Gastroesophageal sphincter (tissue), 4 donors: Measurements from ENCODE around the gene CCDC13. TPM values are rescaled to one million over a fixed set of nuclear protein-coding genes. Genes with fewer than 3 reads are reported as not detected.

Experiments used
- ATAC-seq: fragments of 150-250 bp; one replicate; pipeline ENCODE4 v1.9.1; 2016; ENCODE audit warnings: mild to moderate bottlenecking, moderate library complexity
- H3K27ac ChIP-seq, 4 donors: fragments of 200-600 bp; sonication (generic) in 3 of 4; 1 replicate in 3 of 4; 2 replicates in 1 of 4; pipeline ENCODE4 v1.5.1; 2016 to 2019
- H3K27me3 ChIP-seq: fragments of 200-600 bp; sonication (generic); one replicate; pipeline ENCODE4 v1.5.1; 2019
- H3K36me3 ChIP-seq, 2 donors: fragments of 200-600 bp; sonication (generic); one replicate each; pipeline ENCODE4 v1.5.1; 2019; ENCODE audit warnings: control low read depth in 1 of 2
- H3K4me1 ChIP-seq, 3 donors: fragments of 200-600 bp; sonication (generic); 1 replicate in 2 of 3; 2 replicates in 1 of 3; pipeline ENCODE4 v1.5.1; 2016 to 2019; ENCODE audit warnings: control low read depth in 2 of 3
- H3K4me3 ChIP-seq, 2 donors: fragments of 200-600 bp; sonication (generic); one replicate each; pipeline ENCODE4 v1.5.1; 2019; ENCODE audit warnings: mild to moderate bottlenecking in 1 of 2, moderate library complexity in 1 of 2
- H3K9me3 ChIP-seq, 3 donors: fragments of 200-600 bp; sonication (generic); one replicate each; pipeline ENCODE4 v1.5.1; 2017 to 2019; ENCODE audit warnings: control low read depth in 2 of 3
- EP300 ChIP-seq: sonication (generic); formaldehyde crosslinking; IDR thresholded peaks from one replicate; pipeline ENCODE4 v1.6.1; 2017; ENCODE audit warnings: antibody characterized with exemption, mild to moderate bottlenecking
- POLR2A ChIP-seq, 2 donors: fragments of 450-650 bp; IDR thresholded peaks; one replicate each; pipeline ENCODE4 v1.6.1; 2017; ENCODE audit warnings: antibody characterized with exemption in 2 of 2, mild to moderate bottlenecking in 2 of 2, moderate library complexity in 1 of 2
- POLR2AphosphoS5 ChIP-seq: sonication (generic); formaldehyde crosslinking; IDR thresholded peaks from one replicate; pipeline ENCODE4 v1.6.1; 2017; ENCODE audit warnings: antibody characterized with exemption
- WGBS, 2 donors: methylation state at CpG; one replicate each; pipeline ENCODE4 v1.1.5; 2018; ENCODE audit warnings: low coverage in 1 of 2; 5-methylcytosine and 5-hydroxymethylcytosine counted together
- total RNA-seq, 4 donors: library from RNA; depleted of rRNA; stranded (reverse); fragments of >200 nt; gene quantifications; one replicate each; pipeline ENCODE4 v1.1.0, GENCODE V29; 2016
- TF ChIP-seq, protein P1 (sequence below), 4 experiments: fragments of 200-600 bp in 2 of 4; fragments of 450-650 bp in 2 of 4; sonication (generic) in 1 of 4; IDR thresholded peaks; one replicate each; pipeline ENCODE4 v1.5.1; 2017 to 2019; ENCODE audit warnings: antibody characterized with exemption in 4 of 4, mild to moderate bottlenecking in 2 of 4, moderate library complexity in 2 of 4

The CCDC13 gene
- total RNA-seq, 4 donors from 2014 or later, result 2.8 to 7.4 (median 5.6) TPM

DNA sequence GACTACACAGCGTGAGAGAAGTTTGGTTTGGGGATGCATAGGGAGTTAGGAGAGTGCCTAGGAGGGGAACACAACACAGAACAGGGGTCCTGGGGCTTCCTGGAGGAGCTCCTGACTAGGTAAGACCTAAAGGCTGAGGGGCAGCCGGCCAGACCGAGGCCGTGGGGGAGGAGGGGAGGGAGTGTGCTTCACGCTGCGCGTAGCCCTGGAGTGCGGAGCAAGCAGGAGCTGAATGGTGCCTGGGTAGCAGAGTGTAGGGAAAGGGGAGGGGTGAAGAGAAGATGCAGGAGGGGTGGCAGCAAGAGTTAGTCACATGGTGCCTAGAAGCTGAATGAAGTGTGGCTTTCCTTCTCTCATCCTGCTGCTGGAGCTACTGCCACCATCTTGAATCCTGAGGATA, 38.0 kb downstream of the CCDC13 start:
- H3K27me3 ChIP-seq, result no peaks in the 10 kb centered on the region
- H3K27ac ChIP-seq, result no peak overlapping the region
- H3K4me1 ChIP-seq, result peaks cover 0 to 3% (median 0%) of the 10 kb centered on the region in 3 donors
- H3K4me3 ChIP-seq, result no peak overlapping the region
- H3K36me3 ChIP-seq, result no peaks in the 10 kb centered on the region
- TF ChIP-seq EP300 (no peak), POLR2A (IDR thresholded peaks at IDR 0.05) (no peak), POLR2AphosphoS5 (no peak)
- TF ChIP-seq, protein P1, sequence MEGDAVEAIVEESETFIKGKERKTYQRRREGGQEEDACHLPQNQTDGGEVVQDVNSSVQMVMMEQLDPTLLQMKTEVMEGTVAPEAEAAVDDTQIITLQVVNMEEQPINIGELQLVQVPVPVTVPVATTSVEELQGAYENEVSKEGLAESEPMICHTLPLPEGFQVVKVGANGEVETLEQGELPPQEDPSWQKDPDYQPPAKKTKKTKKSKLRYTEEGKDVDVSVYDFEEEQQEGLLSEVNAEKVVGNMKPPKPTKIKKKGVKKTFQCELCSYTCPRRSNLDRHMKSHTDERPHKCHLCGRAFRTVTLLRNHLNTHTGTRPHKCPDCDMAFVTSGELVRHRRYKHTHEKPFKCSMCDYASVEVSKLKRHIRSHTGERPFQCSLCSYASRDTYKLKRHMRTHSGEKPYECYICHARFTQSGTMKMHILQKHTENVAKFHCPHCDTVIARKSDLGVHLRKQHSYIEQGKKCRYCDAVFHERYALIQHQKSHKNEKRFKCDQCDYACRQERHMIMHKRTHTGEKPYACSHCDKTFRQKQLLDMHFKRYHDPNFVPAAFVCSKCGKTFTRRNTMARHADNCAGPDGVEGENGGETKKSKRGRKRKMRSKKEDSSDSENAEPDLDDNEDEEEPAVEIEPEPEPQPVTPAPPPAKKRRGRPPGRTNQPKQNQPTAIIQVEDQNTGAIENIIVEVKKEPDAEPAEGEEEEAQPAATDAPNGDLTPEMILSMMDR (IDR thresholded peaks at IDR 0.05), result no peak
- no peak for ATAC-seq
- H3K9me3 ChIP-seq, result no peaks in the 10 kb centered on the region
- WGBS, 2 donors, result 64 to 74% methylated on average over 6 to 8 of the region's 8 CpGs

DNA sequence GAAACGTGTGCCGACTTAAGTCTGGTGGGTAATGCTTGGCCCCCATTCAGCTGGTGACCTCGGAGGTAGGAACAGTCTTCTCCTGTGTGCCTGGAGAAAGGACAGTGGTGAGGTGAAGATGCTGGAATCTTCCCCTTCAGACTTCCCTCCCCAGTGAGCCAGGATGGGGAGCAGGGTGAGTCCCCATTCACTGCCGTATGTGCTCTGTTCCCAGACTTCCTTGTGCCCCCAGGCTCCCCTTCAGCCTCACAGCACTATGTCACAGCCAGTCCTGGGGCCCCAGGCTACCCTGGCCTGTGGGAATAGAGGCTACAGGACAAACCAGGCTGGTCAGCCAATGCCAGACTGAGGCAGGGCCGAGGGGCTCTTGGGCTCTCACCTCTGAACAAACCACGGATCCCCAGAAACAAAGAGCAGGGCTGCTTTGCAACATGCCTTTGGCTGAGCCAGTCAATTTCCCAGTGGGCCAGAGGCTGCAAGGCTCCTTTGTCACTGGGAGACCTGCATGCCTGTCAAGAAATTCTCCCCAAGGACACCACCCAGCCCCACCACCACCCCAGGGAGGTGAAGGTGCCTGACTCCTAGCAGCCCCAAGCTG, 38.7 kb downstream of the CCDC13 start:
- Histone ChIP-seq H3K27ac (no peak overlapping the region), H3K36me3 (no peaks in the 10 kb centered on the region), H3K9me3 (no peaks in the 10 kb centered on the region), H3K27me3 (no peaks in the 10 kb centered on the region), H3K4me1 (peaks cover 0 to 7% (median 0%) of the 10 kb centered on the region in 3 donors), H3K4me3 (no peak overlapping the region)
- no CpG with 5 or more reads among the region's 6 CpGs for WGBS, 2 donors
- ATAC-seq, result no peak
- TF ChIP-seq POLR2A (IDR thresholded peaks at IDR 0.05), result no peak
- TF ChIP-seq EP300, result no peak
- TF ChIP-seq, protein P1 (IDR thresholded peaks at IDR 0.05), result no peak
- TF ChIP-seq POLR2AphosphoS5, result no peak

DNA sequence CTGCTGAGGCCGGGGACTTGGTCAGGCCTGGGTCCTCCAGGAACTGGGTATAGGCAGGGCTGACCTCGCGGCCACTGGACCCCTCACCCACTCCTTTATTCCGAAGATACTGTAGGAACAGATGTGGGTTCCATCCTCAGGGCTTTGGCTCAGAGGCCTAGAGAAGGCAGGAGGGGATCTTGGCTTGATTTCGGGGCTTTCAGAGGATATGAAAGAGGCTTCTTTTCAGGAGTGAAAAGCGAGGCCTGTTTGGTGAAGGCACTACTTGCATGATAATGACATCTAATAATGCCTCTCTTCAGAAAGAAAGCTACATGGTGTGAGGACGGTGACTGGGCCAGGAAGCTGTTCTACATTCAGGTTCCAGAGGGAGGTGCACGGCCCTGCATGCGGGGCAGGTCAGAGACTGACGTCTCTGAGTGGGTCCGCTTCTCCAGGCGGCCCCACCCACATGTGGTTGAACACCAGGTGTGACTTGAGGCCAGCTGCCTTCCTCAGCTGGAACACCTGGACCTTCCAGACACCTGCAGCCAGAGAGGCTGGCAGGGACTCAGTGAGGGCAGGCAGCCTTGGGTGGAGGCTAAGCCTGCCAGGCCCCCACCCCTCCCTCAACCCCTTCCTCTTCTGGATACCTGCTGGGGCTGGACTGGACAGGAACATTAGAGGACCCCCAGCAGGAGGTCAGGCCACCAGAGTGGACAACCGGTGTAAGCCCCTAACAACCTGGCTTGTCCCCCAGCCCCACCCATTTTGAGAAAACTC, 39.4 kb downstream of the CCDC13 start:
- no peaks in the 10 kb centered on the region for H3K9me3 ChIP-seq
- H3K27ac ChIP-seq, result peak overlapping the region in 1 of 4 donors; percentile 44
- peak; percentile 12 for ATAC-seq
- H3K27me3 ChIP-seq, result no peaks in the 10 kb centered on the region
- H3K36me3 ChIP-seq, result no peaks in the 10 kb centered on the region
- no peak overlapping the region for H3K4me3 ChIP-seq
- 68% methylated on average over 8 of the region's 13 CpGs; no CpG with 5 or more reads in 1 of the 2 donors for WGBS, 2 donors
- TF ChIP-seq POLR2A (IDR thresholded peaks at IDR 0.05) (no peak), POLR2AphosphoS5 (no peak), EP300 (no peak)
- TF ChIP-seq, protein P1 (IDR thresholded peaks at IDR 0.05), result no peak
- peaks cover 0 to 7% (median 0%) of the 10 kb centered on the region in 3 donors for H3K4me1 ChIP-seq

DNA sequence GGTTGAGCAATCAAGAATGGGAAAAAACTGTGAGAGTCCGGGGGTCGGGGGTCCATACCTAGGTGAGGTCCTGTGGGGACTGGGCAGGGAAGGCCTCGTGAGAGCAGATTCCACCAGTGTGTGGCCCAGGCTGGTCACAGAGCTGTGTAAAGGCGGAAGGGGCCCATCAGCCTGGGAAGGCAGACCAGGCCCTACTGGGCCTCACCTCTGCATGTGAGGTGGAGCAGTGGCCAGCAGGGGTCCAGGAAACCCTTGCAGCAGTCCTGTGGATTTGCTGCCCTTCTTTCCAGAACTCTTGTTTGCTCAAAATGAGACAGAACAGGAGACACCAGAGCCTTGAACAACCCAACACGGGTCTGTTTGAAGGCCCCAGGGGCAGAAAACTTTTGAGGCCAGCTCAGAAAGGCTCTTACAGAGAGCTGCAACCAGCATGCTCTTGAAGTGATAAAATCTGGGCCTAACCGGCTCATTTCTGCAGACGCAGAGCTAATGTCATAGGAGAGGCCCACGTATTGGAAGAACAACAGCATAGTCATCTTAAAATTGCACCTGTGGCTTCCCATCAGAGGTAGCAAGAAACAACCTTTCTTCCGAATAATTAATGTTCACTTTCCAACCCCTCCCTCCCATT, 40.1 kb downstream of the CCDC13 start:
- no peaks in the 10 kb centered on the region for H3K36me3 ChIP-seq
- H3K27ac ChIP-seq, result peak overlapping the region in 2 of 4 donors; percentile 38 to 44
- H3K9me3 ChIP-seq, result no peaks in the 10 kb centered on the region
- no peak for ATAC-seq
- H3K27me3 ChIP-seq, result no peaks in the 10 kb centered on the region
- peaks cover 0 to 10% (median 0%) of the 10 kb centered on the region in 3 donors for H3K4me1 ChIP-seq
- no peak for TF ChIP-seq POLR2A (IDR thresholded peaks at IDR 0.05)
- TF ChIP-seq EP300, result no peak
- no peak for TF ChIP-seq POLR2AphosphoS5
- TF ChIP-seq, protein P1 (IDR thresholded peaks at IDR 0.05), result no peak
- no peak overlapping the region for H3K4me3 ChIP-seq
- WGBS, 2 donors, result 93% methylated on average over 8 of the region's 9 CpGs; no CpG with 5 or more reads in 1 of the 2 donors
